Aorta (tissue), 5 donors: Measurements from ENCODE around the gene ATP23. TPM values are rescaled to one million over a fixed set of nuclear protein-coding genes. Genes with fewer than 3 reads are reported as not detected.

Experiments used
- ATAC-seq: fragments of 200-7000 bp; cut with Tn5 transposase; one replicate; pipeline ENCODE4 v1.9.1; 2022; ENCODE audit warnings: moderate library complexity; ENCODE audit not compliant: low FRiP score
- DNase-seq, 2 donors: peaks; one replicate each; pipeline ENCODE4 v3.0.0-alpha.2; 2020
- H3K27ac ChIP-seq, 2 donors: one replicate each; pipeline ENCODE4 v1.5.1; 2013; ENCODE audit warnings: low read length in 2 of 2, mild to moderate bottlenecking in 2 of 2, moderate library complexity in 2 of 2, control low read depth in 1 of 2, inconsistent platforms in 1 of 2, low read depth in 1 of 2
- H3K27me3 ChIP-seq, 2 donors: one replicate each; pipeline ENCODE4 v1.6.1; 2013; ENCODE audit warnings: control low read depth in 1 of 2, low read length in 1 of 2, mild to moderate bottlenecking in 1 of 2, moderate library complexity in 1 of 2; ENCODE audit not compliant: insufficient read depth in 2 of 2, control insufficient read depth in 1 of 2
- H3K36me3 ChIP-seq, 2 donors: one replicate each; pipeline ENCODE4 v1.6.1; 2013; ENCODE audit warnings: control low read depth in 1 of 2, low read length in 1 of 2, mild to moderate bottlenecking in 1 of 2; ENCODE audit not compliant: insufficient read depth in 2 of 2, control insufficient read depth in 1 of 2
- H3K4me1 ChIP-seq, 2 donors: one replicate each; pipeline ENCODE4 v1.6.1; 2013; ENCODE audit warnings: low read length in 2 of 2, control low read depth in 1 of 2, mild to moderate bottlenecking in 1 of 2, moderate library complexity in 1 of 2; ENCODE audit not compliant: insufficient read depth in 2 of 2, control insufficient read depth in 1 of 2
- H3K4me3 ChIP-seq, 2 donors: one replicate each; pipeline ENCODE4 v1.5.1; 2013; ENCODE audit warnings: low read length in 2 of 2, control low read depth in 1 of 2, mild to moderate bottlenecking in 1 of 2
- H3K9me3 ChIP-seq: one replicate; pipeline ENCODE4 v1.6.1; 2013; ENCODE audit warnings: mild to moderate bottlenecking, low read length; ENCODE audit not compliant: control insufficient read depth
- WGBS, 2 donors: extraction: QIAGEN DNeasy Blood & Tissue Kit; methylation state at CpG; one replicate each; pipeline ENCODE4 v1.1.7; 2013; 5-methylcytosine and 5-hydroxymethylcytosine counted together
- intact Hi-C, 2 donors: fragments of 100-400 bp; cut with DNase I; formaldehyde crosslinking; loops; one replicate each; pipeline versions ENCODE4 v1.14.2 to v1.15.0; 2022
- polyA plus RNA-seq, 2 donors: library from polyadenylated mRNA; stranded (reverse); fragments of 200-250 nt; gene quantifications; one replicate each; pipeline ENCODE4 v1.2.3, GENCODE V29; 2013
- total RNA-seq, 2 donors: library from RNA; stranded (reverse); fragmentation: NEBNext Ultra II Directional; extraction: Animal tissue kit (Norgen Biotek cat#: 25700); gene quantifications; one replicate each; pipeline ENCODE4 v1.2.1, GENCODE V29; 2021
- donor health status: healthy with polysubstance abuse.
- donor health status: Bipolar disorder and iron deficiency.
- donor health status: DM: no; HTN: no; CAD: no.
- donor health status: DM: no; HTN: no; CAD: no.
- donor health status: DM: yes; HTN: yes; CAD: no.

ATP23 gene
- total and polyA plus RNA-seq, 4 donors = 3.4 to 19.3 (median 4.7) TPM

DNA sequence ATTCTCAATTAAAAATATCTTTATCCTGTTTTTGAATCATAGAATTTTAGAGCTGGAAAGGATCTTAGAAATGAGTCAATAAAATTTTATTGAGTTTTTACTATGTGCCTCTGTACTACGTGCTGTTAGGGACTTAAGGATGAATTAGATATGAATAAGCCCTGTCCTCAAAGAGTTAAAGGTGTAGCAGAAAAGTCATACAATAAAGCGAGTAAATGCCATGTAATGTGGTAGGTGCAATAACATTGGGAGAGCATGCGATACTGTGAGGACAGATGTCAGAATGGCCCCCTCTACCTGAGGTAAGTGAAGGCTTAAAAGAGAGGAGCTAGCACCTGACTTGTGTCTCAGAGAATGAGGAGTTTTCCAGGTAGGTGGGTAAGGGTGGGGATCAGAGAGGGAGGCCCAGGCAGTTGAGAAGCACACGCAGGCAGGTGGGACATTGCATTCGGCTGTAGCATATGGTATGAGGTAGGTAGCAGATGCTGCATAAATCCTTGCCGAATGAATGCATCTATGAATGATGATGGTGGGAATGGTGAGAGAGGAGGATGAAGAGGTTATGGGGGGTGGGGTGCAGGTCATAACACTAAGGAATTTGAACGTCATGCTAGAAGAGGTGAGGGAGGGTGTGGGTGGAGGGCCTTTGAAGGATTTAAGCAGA is 35.4 kb upstream of the ATP23 start:
- H3K27me3 ChIP-seq = no peaks in the 10 kb centered on the region
- ATAC-seq (no peak), DNase-seq (no peak)
- H3K27ac ChIP-seq = no peak overlapping the region
- intact Hi-C loops = loop anchor here (1.0 to 5.0 kb wide), 4 partner anchors 75 to 124 kb away; partner anchors contain the start of gene TSFM (in 1 of the 2)
- no peak overlapping the region for H3K4me3 ChIP-seq
- no peaks in the 10 kb centered on the region for H3K4me1 ChIP-seq
- H3K9me3 ChIP-seq = no peaks in the 10 kb centered on the region
- WGBS, 2 donors = 68 to 70% methylated on average over 7 of the region's 7 CpGs
- H3K36me3 ChIP-seq = no peaks in the 10 kb centered on the region

DNA sequence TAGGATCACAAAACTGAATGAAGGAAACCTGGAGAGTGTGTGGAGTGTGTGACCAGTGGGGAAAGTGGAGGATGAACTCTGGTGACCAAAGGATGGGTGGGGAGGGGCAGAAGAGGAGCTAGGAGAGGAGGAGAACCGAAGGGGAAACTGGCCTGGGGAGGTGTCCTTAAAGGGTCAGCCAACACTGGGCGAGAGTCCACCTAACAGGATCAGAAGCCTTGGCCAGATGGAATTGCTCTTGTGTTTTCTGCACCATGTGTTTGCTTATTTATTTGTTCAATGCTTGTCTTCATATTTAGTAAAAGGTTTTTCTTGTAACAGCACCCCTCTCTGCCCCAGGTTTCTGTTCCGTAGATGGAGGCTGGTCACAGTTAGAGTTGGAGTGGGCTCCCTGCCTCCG is 34.5 kb upstream of the ATP23 start:
- Histone ChIP-seq H3K27me3 (no peaks in the 10 kb centered on the region), H3K36me3 (no peaks in the 10 kb centered on the region), H3K4me3 (no peak overlapping the region), H3K9me3 (no peaks in the 10 kb centered on the region), H3K27ac (no peak overlapping the region), H3K4me1 (no peaks in the 10 kb centered on the region)
- ATAC-seq (no peak), DNase-seq (no peak)
- 66 to 74% methylated on average over 4 of the region's 4 CpGs for WGBS, 2 donors
- intact Hi-C loops = loop anchor here in 1 of 2 donors (5.0 kb wide), 1 partner anchor 125 kb away; the partner anchor contains the start of gene TSFM

DNA sequence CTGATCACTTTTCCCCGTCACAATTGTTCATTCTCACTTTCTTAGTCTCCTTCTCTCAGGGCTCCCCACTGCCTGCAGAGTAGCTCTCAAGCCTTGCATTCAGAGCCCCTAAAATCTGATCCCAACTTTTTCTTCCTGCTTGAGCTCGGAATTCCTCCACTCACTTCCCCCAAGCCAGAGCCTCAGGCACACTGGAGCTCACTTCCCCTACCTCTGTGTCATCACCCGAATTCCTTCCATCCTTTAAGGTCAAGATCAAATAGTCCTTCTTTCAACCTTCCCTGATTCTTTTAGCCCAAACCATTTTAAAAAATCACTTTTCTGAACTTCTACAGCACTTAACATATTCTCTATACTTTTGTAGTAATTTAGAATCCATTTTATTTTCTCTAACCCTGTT is 34.1 kb upstream of the ATP23 start:
- no peak overlapping the region for H3K27ac ChIP-seq
- 45 to 73% methylated on average over 3 of the region's 3 CpGs for WGBS, 2 donors
- H3K27me3 ChIP-seq = no peaks in the 10 kb centered on the region
- intact Hi-C loops = loop anchor here in 1 of 2 donors (5.0 kb wide), 1 partner anchor 125 kb away; the partner anchor contains the start of gene TSFM
- no peaks in the 10 kb centered on the region for H3K9me3 ChIP-seq
- DNase-seq = no peak
- H3K4me1 ChIP-seq = no peaks in the 10 kb centered on the region
- H3K36me3 ChIP-seq = no peaks in the 10 kb centered on the region
- no peak for ATAC-seq
- H3K4me3 ChIP-seq = no peak overlapping the region

DNA sequence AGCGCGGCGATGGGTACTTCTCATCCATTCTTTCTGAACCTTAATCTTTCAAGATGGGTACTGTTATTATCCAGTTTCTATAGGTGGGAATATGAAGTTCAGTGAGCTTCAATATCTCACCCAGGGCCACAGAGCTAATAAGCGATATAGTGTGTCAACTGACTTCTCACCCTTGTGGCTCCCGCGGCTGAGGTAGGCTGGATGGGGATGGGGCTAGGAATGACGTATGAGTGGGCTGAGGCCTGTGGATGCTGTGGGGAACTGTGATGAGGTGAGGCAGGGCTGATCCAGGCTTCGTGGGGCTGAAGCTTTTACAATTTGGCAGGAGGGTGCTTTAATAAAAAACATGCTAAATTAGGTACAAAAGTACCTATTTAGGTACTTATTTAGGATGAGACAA is 32.9 kb upstream of the ATP23 start:
- no peak overlapping the region for H3K4me3 ChIP-seq
- H3K9me3 ChIP-seq = no peaks in the 10 kb centered on the region
- H3K36me3 ChIP-seq = no peaks in the 10 kb centered on the region
- intact Hi-C loops = loop anchor here in 1 of 2 donors (5.0 kb wide), 1 partner anchor 126 kb away; the partner anchor contains the start of gene TSFM
- no peak overlapping the region for H3K27ac ChIP-seq
- DNase-seq = no peak
- ATAC-seq = no peak
- 79 to 87% methylated on average over 8 of the region's 8 CpGs for WGBS, 2 donors
- no peaks in the 10 kb centered on the region for H3K27me3 ChIP-seq
- no peaks in the 10 kb centered on the region for H3K4me1 ChIP-seq

DNA sequence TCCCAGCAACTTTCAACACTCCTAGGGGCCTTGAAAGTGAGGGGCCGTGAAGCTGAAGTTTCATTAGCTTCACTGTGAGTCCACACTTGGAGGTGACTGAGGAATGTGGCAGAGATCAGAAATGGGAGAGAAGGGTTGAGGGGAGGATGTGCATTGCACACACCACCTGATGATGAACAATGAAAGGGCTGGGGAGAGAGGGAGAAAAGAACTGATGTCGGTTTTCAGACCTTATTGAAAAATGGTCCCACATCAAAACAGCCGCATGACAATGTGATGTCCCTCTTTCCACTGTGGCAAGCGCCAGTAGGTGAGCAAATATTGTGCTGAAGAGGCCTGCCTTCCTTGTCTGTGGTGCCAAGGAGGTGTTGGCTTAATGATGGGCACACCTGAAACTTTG is 32.3 kb upstream of the ATP23 start:
- Histone ChIP-seq H3K27me3 (no peaks in the 10 kb centered on the region), H3K27ac (no peak overlapping the region), H3K9me3 (no peaks in the 10 kb centered on the region), H3K36me3 (no peaks in the 10 kb centered on the region), H3K4me1 (no peaks in the 10 kb centered on the region), H3K4me3 (no peak overlapping the region)
- ATAC-seq (no peak), DNase-seq (no peak)
- intact Hi-C loops = loop anchor here in 1 of 2 donors (5.0 kb wide), 1 partner anchor 127 kb away; the partner anchor contains the start of gene TSFM
- WGBS, 2 donors = 84 to 87% methylated on average over 4 of the region's 4 CpGs

DNA sequence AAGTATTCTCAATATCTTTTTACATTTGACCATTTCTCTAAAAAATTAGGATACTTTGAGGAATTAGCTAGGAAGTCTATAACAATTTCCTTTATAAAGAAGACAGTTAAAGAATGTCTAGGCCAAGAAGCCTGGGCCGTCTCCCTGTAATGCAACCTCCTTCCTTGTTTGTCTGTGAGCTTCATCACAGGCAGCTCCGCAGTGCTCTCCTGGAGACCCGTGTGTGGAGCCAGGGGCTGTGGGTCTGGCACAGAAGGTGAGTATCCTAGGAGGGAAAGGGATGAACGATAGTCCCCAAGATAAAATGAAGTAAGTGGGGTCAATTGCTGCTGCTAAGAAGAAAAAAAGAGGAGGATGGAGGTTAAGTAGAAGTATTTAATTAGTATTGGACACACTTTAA is 31.8 kb upstream of the ATP23 start:
- H3K4me1 ChIP-seq = no peaks in the 10 kb centered on the region
- intact Hi-C loops = loop anchor here in 1 of 2 donors (5.0 kb wide), 1 partner anchor 127 kb away; the partner anchor contains the start of gene TSFM

DNA sequence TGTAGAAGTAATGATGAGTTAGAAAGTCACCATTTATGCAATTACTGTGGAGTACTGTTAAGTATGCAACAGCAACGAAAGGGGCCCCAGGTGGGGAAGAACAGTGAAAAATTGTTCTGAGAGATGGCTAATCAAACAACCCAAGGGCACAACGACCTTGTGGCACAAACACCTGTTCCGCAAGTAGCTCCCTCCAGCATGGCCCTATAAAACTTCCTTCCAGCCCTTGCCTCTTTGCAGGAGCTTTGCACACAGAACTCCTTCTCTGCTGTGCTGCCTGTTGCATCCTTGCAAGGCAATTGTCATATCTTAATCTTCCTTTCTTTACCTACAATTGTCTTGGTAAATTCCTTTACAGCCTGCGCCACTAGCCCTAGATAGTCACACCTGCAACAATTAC is 23.2 kb upstream of the ATP23 start:
- Histone ChIP-seq H3K27me3 (no peaks in the 10 kb centered on the region), H3K9me3 (no peaks in the 10 kb centered on the region), H3K4me3 (no peak overlapping the region), H3K4me1 (no peaks in the 10 kb centered on the region), H3K27ac (no peak overlapping the region), H3K36me3 (no peaks in the 10 kb centered on the region)
- WGBS, 2 donors = 65 to 73% methylated on average over 4 of the region's 4 CpGs
- no peak for ATAC-seq
- intact Hi-C loops = no loop called here
- DNase-seq = no peak

More for the DNA sequence above, 31.8 kb upstream of the ATP23 start:
- no peaks in the 10 kb centered on the region for H3K9me3 ChIP-seq
- no peak overlapping the region for H3K4me3 ChIP-seq
- DNase-seq (no peak), ATAC-seq (no peak)
- H3K36me3 ChIP-seq = no peaks in the 10 kb centered on the region
- H3K27ac ChIP-seq = no peak overlapping the region
- 83 to 89% methylated on average over 4 of the region's 4 CpGs for WGBS, 2 donors
- H3K27me3 ChIP-seq = no peaks in the 10 kb centered on the region

DNA sequence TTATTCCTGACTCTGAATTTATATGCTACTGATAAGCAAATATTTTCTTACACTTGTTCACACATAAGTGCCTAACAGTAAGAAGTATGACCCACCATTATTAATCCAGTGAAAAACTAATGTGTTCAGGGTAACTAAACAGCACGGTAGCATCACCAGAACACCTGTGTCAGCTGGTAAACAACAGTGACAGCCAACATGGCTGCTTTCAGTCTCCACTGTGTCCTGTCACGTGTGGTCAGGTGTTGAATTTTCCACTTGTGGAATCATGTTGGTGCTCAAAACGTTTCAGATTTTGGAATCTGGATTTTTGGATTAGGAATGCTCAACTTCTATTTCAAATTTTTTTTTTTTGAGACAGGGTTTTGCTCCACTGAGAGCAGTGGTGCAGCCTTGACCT is 14.3 kb upstream of the ATP23 start:
- H3K4me3 ChIP-seq = no peak overlapping the region
- H3K4me1 ChIP-seq = no peaks in the 10 kb centered on the region
- 59 to 61% methylated on average over 3 of the region's 3 CpGs for WGBS, 2 donors
- no peak for ATAC-seq
- no peak for DNase-seq
- H3K36me3 ChIP-seq = no peaks in the 10 kb centered on the region
- H3K9me3 ChIP-seq = no peaks in the 10 kb centered on the region
- intact Hi-C loops = no loop called here
- no peaks in the 10 kb centered on the region for H3K27me3 ChIP-seq
- H3K27ac ChIP-seq = no peak overlapping the region
